Measurements from ENCODE around the gene CEBPG.

CEBPG gene

GRCh38 chr19:33377586-33378475 is 4.3 kb downstream of the CEBPG start:
- H3K27ac ChIP-seq (ENCODE audit: low read depth, low read length) = no peak overlapping the region
- H3K27me3 ChIP-seq (ENCODE audit: control insufficient read depth in 1 of 2, insufficient read depth in 2 of 2, low read length in 2 of 2) = no peaks in the 10 kb centered on the region
- H3K9me3 ChIP-seq (ENCODE audit: control insufficient read depth in 1 of 2, low read length in 2 of 2) = no peaks in the 10 kb centered on the region
- H3K9ac ChIP-seq (ENCODE audit: low read depth in 1 of 2, low read length in 2 of 2) = no peak overlapping the region
- H3K4me3 ChIP-seq (ENCODE audit: low read depth in 1 of 2, low read length in 2 of 2) = no peak overlapping the region
- H3K36me3 ChIP-seq (ENCODE audit: control insufficient read depth in 1 of 2, insufficient read depth in 2 of 2, low read length in 2 of 2) = peaks cover 6 to 20% of the 10 kb centered on the region in 2 donors
- peaks cover 42 to 47% of the 10 kb centered on the region in 2 donors for H3K4me1 ChIP-seq (ENCODE audit: control insufficient read depth in 1 of 2, insufficient read depth in 2 of 2, low read length in 2 of 2)

DNA sequence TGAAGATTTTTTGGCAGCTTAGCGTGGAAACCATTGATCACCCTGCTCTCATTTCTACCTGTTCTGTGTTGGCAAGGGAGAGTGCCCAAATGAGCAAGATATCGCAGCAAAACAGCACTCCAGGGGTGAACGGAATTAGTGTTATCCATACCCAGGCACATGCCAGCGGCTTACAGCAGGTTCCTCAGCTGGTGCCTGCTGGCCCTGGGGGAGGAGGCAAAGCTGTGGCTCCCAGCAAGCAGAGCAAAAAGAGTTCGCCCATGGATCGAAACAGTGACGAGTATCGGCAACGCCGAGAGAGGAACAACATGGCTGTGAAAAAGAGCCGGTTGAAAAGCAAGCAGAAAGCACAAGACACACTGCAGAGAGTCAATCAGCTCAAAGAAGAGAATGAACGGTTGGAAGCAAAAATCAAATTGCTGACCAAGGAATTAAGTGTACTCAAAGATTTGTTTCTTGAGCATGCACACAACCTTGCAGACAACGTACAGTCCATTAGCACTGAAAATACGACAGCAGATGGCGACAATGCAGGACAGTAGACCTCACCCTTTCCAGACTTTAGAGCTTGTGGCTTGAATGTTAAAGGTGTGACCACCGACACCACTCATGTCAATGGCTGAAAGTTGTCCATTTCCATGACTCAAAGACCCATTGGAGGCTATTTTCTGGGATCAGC is 5.8 kb downstream of the CEBPG start:
- Histone ChIP-seq H3K4me1 (ENCODE audit: control insufficient read depth in 1 of 2, insufficient read depth in 2 of 2, low read length in 2 of 2) (peaks cover 42 to 47% of the 10 kb centered on the region in 2 donors), H3K9ac (ENCODE audit: low read depth in 1 of 2, low read length in 2 of 2) (no peak overlapping the region), H3K27ac (ENCODE audit: low read depth, low read length) (no peak overlapping the region), H3K27me3 (ENCODE audit: control insufficient read depth in 1 of 2, insufficient read depth in 2 of 2, low read length in 2 of 2) (no peaks in the 10 kb centered on the region), H3K4me3 (ENCODE audit: low read depth in 1 of 2, low read length in 2 of 2) (no peak overlapping the region), H3K36me3 (ENCODE audit: control insufficient read depth in 1 of 2, insufficient read depth in 2 of 2, low read length in 2 of 2) (peaks cover 8 to 29% of the 10 kb centered on the region in 2 donors), H3K9me3 (ENCODE audit: control insufficient read depth in 1 of 2, low read length in 2 of 2) (no peaks in the 10 kb centered on the region)

- Histone ChIP-seq H3K36me3 (ENCODE audit: control insufficient read depth in 1 of 2, insufficient read depth in 2 of 2, low read length in 2 of 2) (peaks cover 8 to 35% of the 10 kb centered on the region in 2 donors), H3K4me1 (ENCODE audit: control insufficient read depth in 1 of 2, insufficient read depth in 2 of 2, low read length in 2 of 2) (peaks cover 25 to 30% of the 10 kb centered on the region in 2 donors), H3K9me3 (ENCODE audit: control insufficient read depth in 1 of 2, low read length in 2 of 2) (no peaks in the 10 kb centered on the region), H3K27ac (ENCODE audit: low read depth, low read length) (no peak overlapping the region), H3K27me3 (ENCODE audit: control insufficient read depth in 1 of 2, insufficient read depth in 2 of 2, low read length in 2 of 2) (no peaks in the 10 kb centered on the region), H3K4me3 (ENCODE audit: low read depth in 1 of 2, low read length in 2 of 2) (no peak overlapping the region), H3K9ac (ENCODE audit: low read depth in 1 of 2, low read length in 2 of 2) (no peak overlapping the region)
Measured at GRCh38 chr19:33381101-33381500, 7.6 kb downstream of the CEBPG start.

DNA sequence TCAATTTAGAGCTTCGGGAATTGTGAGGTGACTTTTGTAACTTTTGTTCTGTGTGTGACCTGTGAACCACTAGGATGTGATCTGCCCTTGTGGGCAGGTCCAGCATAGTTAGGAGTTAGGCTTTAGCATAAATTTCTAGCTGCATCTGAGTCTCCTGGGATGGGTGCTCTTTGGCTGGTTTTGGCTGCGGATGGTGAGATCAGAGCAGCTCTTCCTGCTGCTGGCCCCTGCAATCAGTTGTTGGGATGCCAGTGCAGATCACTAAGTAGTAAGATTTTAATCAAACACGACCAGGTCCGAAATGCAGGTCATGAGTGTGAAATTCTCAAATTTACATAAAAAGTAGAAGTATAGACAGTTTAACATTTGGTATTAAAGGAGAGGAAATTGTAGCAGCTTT is 8.5 kb downstream of the CEBPG start:
- Histone ChIP-seq H3K4me3 (ENCODE audit: low read depth in 1 of 2, low read length in 2 of 2) (no peak overlapping the region), H3K9me3 (ENCODE audit: control insufficient read depth in 1 of 2, low read length in 2 of 2) (no peaks in the 10 kb centered on the region)

DNA sequence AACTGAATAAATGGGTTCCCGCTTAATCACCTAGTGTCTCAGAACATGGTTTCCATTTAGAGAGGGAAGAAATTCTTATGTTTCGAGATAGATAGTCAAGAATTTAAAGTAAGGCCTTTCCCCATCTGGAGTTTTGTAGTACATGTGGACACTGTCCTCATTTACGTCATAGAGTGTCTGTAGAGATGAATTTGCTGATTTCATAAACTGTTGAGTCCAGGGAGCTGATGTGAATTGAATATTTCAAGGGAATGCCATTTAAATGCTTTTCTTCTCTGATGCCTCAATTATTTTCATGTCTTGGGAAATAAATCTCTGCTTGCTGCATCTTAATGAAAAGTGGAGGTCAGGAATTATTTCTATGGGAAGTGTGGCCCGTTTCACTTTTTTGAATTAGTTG is 9.5 kb downstream of the CEBPG start:
- Histone ChIP-seq H3K9ac (ENCODE audit: low read depth in 1 of 2, low read length in 2 of 2) (no peak overlapping the region), H3K4me3 (ENCODE audit: low read depth in 1 of 2, low read length in 2 of 2) (no peak overlapping the region), H3K36me3 (ENCODE audit: control insufficient read depth in 1 of 2, insufficient read depth in 2 of 2, low read length in 2 of 2) (peaks cover 11 to 47% of the 10 kb centered on the region in 2 donors), H3K9me3 (ENCODE audit: control insufficient read depth in 1 of 2, low read length in 2 of 2) (no peaks in the 10 kb centered on the region), H3K27me3 (ENCODE audit: control insufficient read depth in 1 of 2, insufficient read depth in 2 of 2, low read length in 2 of 2) (no peaks in the 10 kb centered on the region), H3K27ac (ENCODE audit: low read depth, low read length) (no peak overlapping the region), H3K4me1 (ENCODE audit: control insufficient read depth in 1 of 2, insufficient read depth in 2 of 2, low read length in 2 of 2) (peaks cover 7 to 11% of the 10 kb centered on the region in 2 donors)

More for the DNA sequence above, 8.5 kb downstream of the CEBPG start:
- Histone ChIP-seq H3K4me1 (ENCODE audit: control insufficient read depth in 1 of 2, insufficient read depth in 2 of 2, low read length in 2 of 2) (peaks cover 16 to 21% of the 10 kb centered on the region in 2 donors), H3K27me3 (ENCODE audit: control insufficient read depth in 1 of 2, insufficient read depth in 2 of 2, low read length in 2 of 2) (no peaks in the 10 kb centered on the region), H3K36me3 (ENCODE audit: control insufficient read depth in 1 of 2, insufficient read depth in 2 of 2, low read length in 2 of 2) (peaks cover 8 to 43% of the 10 kb centered on the region in 2 donors), H3K9ac (ENCODE audit: low read depth in 1 of 2, low read length in 2 of 2) (no peak overlapping the region), H3K27ac (ENCODE audit: low read depth, low read length) (no peak overlapping the region)

DNA sequence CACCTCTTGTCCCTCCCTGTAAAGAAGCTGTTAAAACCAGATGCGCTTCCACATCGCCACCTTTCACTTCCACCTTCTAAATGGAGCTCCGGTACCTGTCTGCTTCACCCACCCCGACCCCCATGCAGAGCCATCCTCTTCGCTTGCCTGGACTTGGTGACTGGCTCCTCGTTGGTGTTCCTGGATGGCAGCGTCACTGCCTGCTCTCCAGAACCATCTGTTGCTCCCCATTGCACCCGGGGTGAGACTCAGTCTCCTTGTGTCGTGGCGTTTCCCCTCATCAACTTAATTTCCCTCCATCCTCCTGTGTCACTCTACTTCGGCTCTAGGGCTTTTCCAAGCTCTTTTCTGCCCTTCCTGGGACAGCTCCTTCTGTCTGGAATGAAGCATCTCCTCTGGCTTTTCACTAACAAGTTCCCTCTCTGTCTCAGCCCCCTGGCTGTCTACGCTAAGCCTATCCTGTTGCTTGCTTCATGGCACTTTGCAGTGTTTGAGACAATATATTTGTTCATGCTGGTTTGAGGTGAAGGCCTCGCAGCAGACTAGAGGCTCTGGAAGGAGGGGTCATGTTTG is 10.3 kb downstream of the CEBPG start:
- Histone ChIP-seq H3K9ac (ENCODE audit: low read depth in 1 of 2, low read length in 2 of 2) (no peak overlapping the region), H3K36me3 (ENCODE audit: control insufficient read depth in 1 of 2, insufficient read depth in 2 of 2, low read length in 2 of 2) (peaks cover 11 to 45% of the 10 kb centered on the region in 2 donors), H3K27me3 (ENCODE audit: control insufficient read depth in 1 of 2, insufficient read depth in 2 of 2, low read length in 2 of 2) (no peaks in the 10 kb centered on the region), H3K4me3 (ENCODE audit: low read depth in 1 of 2, low read length in 2 of 2) (no peak overlapping the region), H3K4me1 (ENCODE audit: control insufficient read depth in 1 of 2, insufficient read depth in 2 of 2, low read length in 2 of 2) (peaks cover 2 to 4% of the 10 kb centered on the region in 2 donors), H3K27ac (ENCODE audit: low read depth, low read length) (no peak overlapping the region), H3K9me3 (ENCODE audit: control insufficient read depth in 1 of 2, low read length in 2 of 2) (no peaks in the 10 kb centered on the region)

- Histone ChIP-seq H3K9ac (ENCODE audit: low read depth in 1 of 2, low read length in 2 of 2) (no peak overlapping the region), H3K36me3 (ENCODE audit: control insufficient read depth in 1 of 2, insufficient read depth in 2 of 2, low read length in 2 of 2) (peaks cover 11 to 34% of the 10 kb centered on the region in 2 donors), H3K9me3 (ENCODE audit: control insufficient read depth in 1 of 2, low read length in 2 of 2) (no peaks in the 10 kb centered on the region), H3K27ac (ENCODE audit: low read depth, low read length) (no peak overlapping the region), H3K4me1 (ENCODE audit: control insufficient read depth in 1 of 2, insufficient read depth in 2 of 2, low read length in 2 of 2) (peaks cover 11 to 12% of the 10 kb centered on the region in 2 donors), H3K27me3 (ENCODE audit: control insufficient read depth in 1 of 2, insufficient read depth in 2 of 2, low read length in 2 of 2) (no peaks in the 10 kb centered on the region), H3K4me3 (ENCODE audit: low read depth in 1 of 2, low read length in 2 of 2) (no peak overlapping the region)
Measured at GRCh38 chr19:33384983-33385382, 11.5 kb downstream of the CEBPG start.

GRCh38 chr19:33385956-33386355 is 12.4 kb downstream of the CEBPG start:
- Histone ChIP-seq H3K27ac (ENCODE audit: low read depth, low read length) (no peak overlapping the region), H3K4me3 (ENCODE audit: low read depth in 1 of 2, low read length in 2 of 2) (no peak overlapping the region), H3K9ac (ENCODE audit: low read depth in 1 of 2, low read length in 2 of 2) (no peak overlapping the region)

DNA sequence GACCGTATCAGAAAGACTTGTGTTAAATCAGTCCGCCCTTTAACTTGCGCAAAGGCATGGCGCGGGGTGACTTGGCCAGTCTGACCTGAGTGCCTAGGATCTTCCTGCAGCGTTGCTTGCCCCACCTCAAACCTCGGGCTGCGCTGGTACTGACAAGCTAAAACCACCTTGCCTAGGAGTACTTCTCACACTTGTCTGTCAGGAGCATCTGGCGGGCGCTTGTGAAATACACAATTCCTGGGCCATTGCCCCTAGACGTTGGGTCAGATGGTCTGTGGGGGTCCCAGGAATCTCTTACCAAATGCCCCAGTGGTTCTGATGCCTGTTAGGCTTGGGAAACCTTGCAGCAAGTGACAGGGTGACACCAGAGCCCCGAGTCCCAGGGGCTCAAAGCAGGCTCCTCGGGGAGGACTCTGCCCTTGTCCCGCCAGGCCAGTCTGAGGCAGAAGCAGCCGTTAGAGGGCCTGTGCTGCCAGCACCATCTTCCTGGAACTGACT is 12.9 kb downstream of the CEBPG start:
- H3K9me3 ChIP-seq (ENCODE audit: control insufficient read depth in 1 of 2, low read length in 2 of 2) = no peaks in the 10 kb centered on the region
- no peak overlapping the region for H3K4me3 ChIP-seq (ENCODE audit: low read depth in 1 of 2, low read length in 2 of 2)
- peaks cover 22 to 25% of the 10 kb centered on the region in 2 donors for H3K4me1 ChIP-seq (ENCODE audit: control insufficient read depth in 1 of 2, insufficient read depth in 2 of 2, low read length in 2 of 2)
- no peaks in the 10 kb centered on the region for H3K27me3 ChIP-seq (ENCODE audit: control insufficient read depth in 1 of 2, insufficient read depth in 2 of 2, low read length in 2 of 2)
- no peak overlapping the region for H3K27ac ChIP-seq (ENCODE audit: low read depth, low read length)
- H3K9ac ChIP-seq (ENCODE audit: low read depth in 1 of 2, low read length in 2 of 2) = no peak overlapping the region
- H3K36me3 ChIP-seq (ENCODE audit: control insufficient read depth in 1 of 2, insufficient read depth in 2 of 2, low read length in 2 of 2) = peaks cover 8 to 29% of the 10 kb centered on the region in 2 donors

More at GRCh38 chr19:33385956-33386355, 12.4 kb downstream of the CEBPG start:
- H3K36me3 ChIP-seq (ENCODE audit: control insufficient read depth in 1 of 2, insufficient read depth in 2 of 2, low read length in 2 of 2) = peaks cover 11 to 34% of the 10 kb centered on the region in 2 donors
- peaks cover 19 to 21% of the 10 kb centered on the region in 2 donors for H3K4me1 ChIP-seq (ENCODE audit: control insufficient read depth in 1 of 2, insufficient read depth in 2 of 2, low read length in 2 of 2)
- H3K9me3 ChIP-seq (ENCODE audit: control insufficient read depth in 1 of 2, low read length in 2 of 2) = no peaks in the 10 kb centered on the region
- no peaks in the 10 kb centered on the region for H3K27me3 ChIP-seq (ENCODE audit: control insufficient read depth in 1 of 2, insufficient read depth in 2 of 2, low read length in 2 of 2)

Data from duodenal mucosa (tissue), 2 donors.